ENCODE measurements around the gene TPK1. TPM values are rescaled to one million over a fixed set of nuclear protein-coding genes. Genes with fewer than 3 reads are reported as not detected.

TPK1 gene
- total RNA-seq, 1 experiment from 2014 or later: 3.1 TPM

DNA sequence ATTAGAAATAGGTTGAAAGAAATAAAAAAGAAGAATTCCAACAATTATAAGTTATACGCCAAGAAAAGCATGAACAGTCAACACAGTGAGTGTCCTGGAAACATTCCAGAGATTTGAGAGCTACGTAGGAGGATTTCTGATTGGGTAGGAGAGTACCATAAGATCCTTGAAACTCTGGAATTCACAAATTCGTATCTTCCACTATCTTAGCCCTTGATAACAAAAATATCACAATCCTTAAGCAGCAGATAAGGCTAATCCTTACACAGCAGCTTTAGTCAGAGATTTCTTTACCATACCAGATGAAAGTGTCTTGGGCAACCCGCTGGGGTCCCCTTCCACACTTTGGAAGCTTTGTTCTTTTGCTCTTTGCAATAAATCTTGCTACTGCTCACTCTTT is 8.2 kb downstream of the TPK1 start:
- H3K27ac ChIP-seq (ENCODE audit: insufficient read length, low read depth, low read length): no peak overlapping the region

More for the DNA sequence above, 8.2 kb downstream of the TPK1 start:
- Histone ChIP-seq H3K79me1 (ENCODE audit: insufficient read depth, low read depth, low read length, poor library complexity, severe bottlenecking) (no peaks in the 10 kb centered on the region), H3K23ac (ENCODE audit: insufficient read length, low read depth, low read length) (no peak overlapping the region), H2BK120ac (ENCODE audit: low read depth, low read length, poor library complexity, severe bottlenecking) (no peak overlapping the region), H3K4me1 (ENCODE audit: insufficient read depth, low read length) (no peaks in the 10 kb centered on the region), H2BK15ac (ENCODE audit: low read depth, low read length) (no peak overlapping the region), H2BK20ac (ENCODE audit: low read depth, low read length, poor library complexity, severe bottlenecking) (no peak overlapping the region), H4K8ac (replicated peaks; ENCODE audit: insufficient read length, low read depth, low read length) (no peak overlapping the region), H4K91ac (ENCODE audit: insufficient read length, low read depth, low read length) (no peak overlapping the region), H4K5ac (ENCODE audit: insufficient read length, low read depth, low read length) (no peak overlapping the region), H3K9me3 (ENCODE audit: control insufficient read depth, low read depth, low read length) (no peaks in the 10 kb centered on the region), H4K20me1 (ENCODE audit: control insufficient read depth, insufficient read depth, insufficient read length) (no peaks in the 10 kb centered on the region), H3K56ac (ENCODE audit: insufficient read length, low read depth, low read length) (no peak overlapping the region), H2BK12ac (ENCODE audit: insufficient read length, low read depth, low read length) (no peak overlapping the region), H3K18ac (ENCODE audit: insufficient read length, low read depth, low read length) (no peak overlapping the region), H3K4me2 (ENCODE audit: insufficient read depth, insufficient read length, low read length) (no peak overlapping the region), H3T11ph (ENCODE audit: low read length) (no peak overlapping the region), H2AK5ac (ENCODE audit: insufficient read length, low read length) (no peak overlapping the region), H2BK5ac (ENCODE audit: insufficient read length, low read length) (no peak overlapping the region), H3K4ac (ENCODE audit: low read depth, low read length) (no peak overlapping the region), H3K14ac (ENCODE audit: insufficient read depth, low read length) (no peak overlapping the region), H2AFZ (ENCODE audit: low read length) (no peak overlapping the region), H3K23me2 (ENCODE audit: insufficient read length, low read depth, low read length, poor library complexity, severe bottlenecking) (no peaks in the 10 kb centered on the region), H3K9ac (ENCODE audit: extremely low read depth, insufficient read length, low read length) (no peak overlapping the region), H3K27me3 (ENCODE audit: insufficient read depth, low read length) (no peaks in the 10 kb centered on the region), H3K79me2 (ENCODE audit: insufficient read depth, low read length) (no peaks in the 10 kb centered on the region)
- Mint-ChIP-seq H3K4me1 (peaks cover 8 to 12% of the 10 kb centered on the region in 2 experiments), H3K27me3 (ENCODE audit: low read depth) (no peaks in the 10 kb centered on the region), H3K9me3 (peaks cover 0 to 5% of the 10 kb centered on the region in 2 experiments; a peak in 1 of 5 replicates), H3K27ac (no peak overlapping the region), H3K36me3 (ENCODE audit: insufficient read depth in 1 of 3, low read depth in 3 of 3) (peaks cover 0 to 5% (median 3%) of the 10 kb centered on the region in 3 experiments; a peak in 2 of 7 replicates), H3K4me3 (no peak overlapping the region)
- TF ChIP-seq CTCF (conservative IDR thresholded peaks at IDR 0.05): no peak
- no peak for DNase-seq
- WGBS (ENCODE audit: extremely low coverage, insufficient read length, low lambda C conversion rate): no CpG with 5 or more reads among the region's 4 CpGs

Measured in H9 (cell line).